HepG2 (cell line): ENCODE measurements around the gene MYADML2. TPM values are rescaled to one million over a fixed set of nuclear protein-coding genes. Genes with fewer than 3 reads are reported as not detected.

Experiments used
- DRAP1 ChIP-seq: IDR thresholded peaks from 2 replicates; pipeline ENCODE4 v1.6.1; 2016; ENCODE audit warnings: missing genetic modification reagents, missing compliant biosample characterization
- GRHL1 ChIP-seq: sonication (generic); formaldehyde crosslinking; conservative IDR thresholded peaks from 2 replicates; pipeline ENCODE4 v1.8.0; 2022; ENCODE audit warnings: missing genetic modification reagents
- NFKB2 ChIP-seq: sonication (generic); formaldehyde crosslinking; IDR thresholded peaks from 2 replicates; pipeline ENCODE4 v1.4.0; 2020; ENCODE audit warnings: missing genetic modification reagents, borderline replicate concordance
- NR1H2 ChIP-seq: sonication (generic); formaldehyde crosslinking; IDR thresholded peaks from 2 replicates; pipeline ENCODE4 v1.8.1; 2022; ENCODE audit warnings: low read depth, missing genetic modification reagents, borderline replicate concordance
- POLR2G ChIP-seq: fragments of 200-400 bp; formaldehyde crosslinking; IDR thresholded peaks from 2 replicates; pipeline ENCODE4 v1.6.1; 2018; ENCODE audit warnings: mild to moderate bottlenecking, low read depth, low read length, moderate library complexity
- TEAD3 ChIP-seq: optimal IDR thresholded peaks from 2 replicates; pipeline ENCODE3; 2016; ENCODE audit warnings: borderline replicate concordance
- TFE3 ChIP-seq: IDR thresholded peaks from 2 replicates; pipeline ENCODE4 v1.6.1; 2016
- ZBTB34 ChIP-seq: sonication (generic); formaldehyde crosslinking; IDR thresholded peaks from 2 replicates; pipeline ENCODE4 v1.8.0; 2022; ENCODE audit warnings: mild to moderate bottlenecking, missing genetic modification reagents
- ZBTB40 ChIP-seq, 2 experiments: fragments of 450-650 bp in 1 of 2; sonication (generic) in 1 of 2; formaldehyde crosslinking in 1 of 2; IDR thresholded peaks; 2 replicates each; pipeline versions ENCODE4 v1.6.1 to v1.8.0; 2016 to 2022; ENCODE audit warnings: antibody characterized with exemption in 1 of 2, mild to moderate bottlenecking in 1 of 2, missing genetic modification reagents in 1 of 2
- ZFP36 ChIP-seq: fragments of 150-350 bp; IDR thresholded peaks from 2 replicates; pipeline ENCODE4 v1.6.1; 2018; ENCODE audit warnings: borderline replicate concordance, low read length, low read depth; ENCODE audit not compliant: partially characterized antibody
- ZNF124 ChIP-seq: sonication (generic); formaldehyde crosslinking; IDR thresholded peaks from 2 replicates; pipeline ENCODE4 v1.4.0; 2020; ENCODE audit warnings: missing genetic modification reagents
- ZNF605 ChIP-seq: sonication (generic); formaldehyde crosslinking; IDR thresholded peaks from 2 replicates; pipeline ENCODE4 v1.8.0; 2022; ENCODE audit warnings: mild to moderate bottlenecking, missing genetic modification reagents
- ZNF607 ChIP-seq: sonication (generic); formaldehyde crosslinking; IDR thresholded peaks from 2 replicates; pipeline ENCODE4 v1.5.1; 2020; ENCODE audit warnings: missing genetic modification reagents, mild to moderate bottlenecking, borderline replicate concordance
- polyA plus RNA-seq, 8 experiments: library from polyadenylated mRNA; depleted of rRNA in 3 of 8; stranded (reverse) in 7 of 8; unstranded in 1 of 8; fragments of >200 nt; fragmentation: Illumina TruSeq in 4 of 8; extraction: Trizol in 4 of 8; gene quantifications; 2 replicates each; pipeline versions ENCODE4 v1.2.1 to v1.2.3, GENCODE V29; 2011 to 2016; ENCODE audit warnings: low read depth in 4 of 8, missing spikeins in 1 of 8, mixed read lengths in 1 of 8; ENCODE audit not compliant: insufficient read depth in 1 of 8
- total RNA-seq, 5 experiments: library from RNA; depleted of rRNA; stranded (reverse); fragments of >200 nt; fragmentation: Illumina TruSeq; extraction: Trizol; gene quantifications; 2 replicates each; pipeline ENCODE4 v1.2.3, GENCODE V29; 2016; ENCODE audit warnings: low read depth in 1 of 5

MYADML2 gene
- total and polyA plus RNA-seq, 2 of the 13 experiments (the other 11 are each of a cell fraction or from before 2014, with no cell fraction given), result not detected

DNA sequence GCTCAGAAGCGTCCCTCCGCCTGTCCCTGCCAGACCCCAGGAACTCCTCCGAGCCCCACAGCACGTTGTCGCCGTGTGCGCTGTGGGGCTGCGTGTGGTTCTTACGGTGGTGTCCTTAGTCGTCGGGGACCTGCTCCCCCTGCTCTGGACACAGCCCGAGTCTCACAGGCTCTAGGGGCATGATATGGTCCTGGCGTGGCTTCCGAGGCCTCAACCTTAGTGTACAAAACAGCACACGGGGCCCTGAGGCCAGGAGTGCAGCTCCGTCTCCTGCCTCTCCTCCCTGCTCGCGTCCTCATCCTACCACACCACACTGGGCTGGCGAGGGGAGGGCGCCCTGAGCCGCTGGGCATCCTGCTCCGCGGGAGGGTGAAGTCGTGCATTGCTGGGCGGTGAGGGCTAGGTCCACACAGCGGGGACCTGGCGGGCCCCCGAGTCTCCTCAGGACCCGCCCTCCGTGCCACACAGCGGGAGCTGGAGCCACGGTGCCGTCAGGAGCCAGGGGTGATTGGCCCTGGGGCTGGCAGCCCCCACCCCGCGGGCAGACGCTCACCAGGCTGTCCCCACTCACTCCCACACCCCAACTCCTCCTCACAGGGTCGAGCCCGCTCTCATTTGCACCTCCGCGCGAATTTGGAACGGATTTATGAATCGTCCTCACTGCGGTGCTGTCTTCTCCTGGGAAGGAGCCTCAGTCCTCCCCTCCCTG lies 18.3 kb downstream of the MYADML2 start (continued):
- TF ChIP-seq ZBTB40 (IDR thresholded peaks at IDR 0.05) (no peak), ZBTB40 (CRISPR knock-in tag; IDR thresholded peaks at IDR 0.05) (peak; percentile 38; the same call in 1 of the 2 replicates), ZNF607 (CRISPR knock-in tag) (peak; percentile 56; the same call in 1 of the 2 replicates), POLR2G (peak; percentile 19; the same call in 1 of the 2 replicates), ZFP36 (no peak), ZBTB34 (CRISPR knock-in tag) (0 out of 2 replicates have a peak, but pooled peaks have one; percentile 11), TEAD3 (CRISPR knock-in tag) (peak; percentile 21), GRHL1 (CRISPR knock-in tag) (no peak), NR1H2 (CRISPR knock-in tag) (no peak), DRAP1 (CRISPR knock-in tag) (no peak), NFKB2 (0 out of 2 replicates have a peak, but pooled peaks have one; percentile 3), ZNF124 (CRISPR knock-in tag) (peak; percentile 67; the same call in 1 of the 2 replicates), TFE3 (CRISPR knock-in tag) (no peak), ZNF605 (CRISPR knock-in tag) (peak; percentile 41; the same call in 1 of the 2 replicates)
